GM12865 (cell line): Measurements from ENCODE around the gene EXOC1L.
"Not testable (repeated sequence)": the region's sequence is repeated elsewhere in the genome, so short reads cannot be mapped to it uniquely, and the experiment has no call there.

Experiments used
- DNase-seq: peaks from one replicate; pipeline ENCODE4 v3.0.0; 2010; ENCODE audit warnings: low read depth
- H3K4me3 ChIP-seq: 2 replicates; pipeline ENCODE4 v1.5.1; 2011; ENCODE audit warnings: mild to moderate bottlenecking, low read depth, low read length, control low read depth
- CTCF ChIP-seq: IDR thresholded peaks from 2 replicates; pipeline ENCODE4 v1.5.1; 2011; ENCODE audit warnings: low read length, control low read depth, low read depth, inconsistent platforms; ENCODE audit not compliant: insufficient read depth; ENCODE audit errors: missing control alignments

The EXOC1L gene

GRCh38 chr4:55830716-55831115, 11.1 kb downstream of the EXOC1L start:
- H3K4me3 ChIP-seq, result no peak overlapping the region
- no peak for TF ChIP-seq CTCF

GRCh38 chr4:55834086-55834795, 14.7 kb downstream of the EXOC1L start:
- TF ChIP-seq CTCF, result no peak

More at GRCh38 chr4:55830716-55831115, 11.1 kb downstream of the EXOC1L start:
- no peak for DNase-seq

GRCh38 chr4:55837903-55838302, 18.3 kb downstream of the EXOC1L start:
- no peak for DNase-seq
- no peak overlapping the region for H3K4me3 ChIP-seq
- no peak for TF ChIP-seq CTCF

More at GRCh38 chr4:55834086-55834795, 14.7 kb downstream of the EXOC1L start:
- no peak overlapping the region for H3K4me3 ChIP-seq
- DNase-seq, result no peak

GRCh38 chr4:55838356-55838755, 18.8 kb downstream of the EXOC1L start:
- no peak for TF ChIP-seq CTCF
- H3K4me3 ChIP-seq, result no peak overlapping the region
- no peak for DNase-seq

- H3K4me3 ChIP-seq, result no peak overlapping the region
- no peak for DNase-seq
- no peak for TF ChIP-seq CTCF
Observed at GRCh38 chr4:55838952-55839351, 19.4 kb downstream of the EXOC1L start.

GRCh38 chr4:55840956-55841355, 21.4 kb downstream of the EXOC1L start:
- DNase-seq, result no peak
- no peak overlapping the region for H3K4me3 ChIP-seq
- no peak for TF ChIP-seq CTCF

- not testable (repeated sequence) for DNase-seq, H3K4me3 ChIP-seq
Observed at GRCh38 chr4:55841373-55842239, 22.0 kb downstream of the EXOC1L start.

GRCh38 chr4:55842312-55842711, 22.7 kb downstream of the EXOC1L start:
- not testable (repeated sequence) for H3K4me3 ChIP-seq, DNase-seq
